GM21619 (cell line): Measurements from ENCODE around the gene PLAC9.
"Not testable (repeated sequence)": the region's sequence is repeated elsewhere in the genome, so short reads cannot be mapped to it uniquely, and the experiment has no call there.

Experiments used
- ATAC-seq: cut with Tn5 transposase; IDR thresholded peaks from one replicate; pipeline ENCODE4 v1.9.1; 2021; ENCODE audit not compliant: unreplicated experiment

The PLAC9 gene

GRCh38 chr10:80132299-80133139, at the start of gene PLAC9:
PLAC9 (plus strand) TSS chr10:80132730; CDS start chr10:80132763, 33 bp downstream.
- no peak for ATAC-seq

GRCh38 chr10:80090121-80090520, 42.4 kb upstream of the PLAC9 start:
- no peak for ATAC-seq

- no peak for ATAC-seq
Observed at GRCh38 chr10:80094231-80094630, 38.3 kb upstream of the PLAC9 start.

GRCh38 chr10:80098272-80098671, 34.3 kb upstream of the PLAC9 start:
- not testable (repeated sequence) for ATAC-seq

- ATAC-seq: not testable (repeated sequence)
Observed at GRCh38 chr10:80099295-80099694, 33.2 kb upstream of the PLAC9 start.

GRCh38 chr10:80100116-80100515, 32.4 kb upstream of the PLAC9 start:
- no peak for ATAC-seq

GRCh38 chr10:80100861-80101695, 31.5 kb upstream of the PLAC9 start:
- ATAC-seq: no peak

GRCh38 chr10:80104066-80104926, 28.2 kb upstream of the PLAC9 start:
- peak; percentile 85 for ATAC-seq

GRCh38 chr10:80108576-80109239, 23.8 kb upstream of the PLAC9 start:
- ATAC-seq: no peak

- ATAC-seq: no peak
Observed at GRCh38 chr10:80110986-80111385, 21.5 kb upstream of the PLAC9 start.

- ATAC-seq: no peak
Observed at GRCh38 chr10:80118669-80119068, 13.9 kb upstream of the PLAC9 start.

GRCh38 chr10:80122110-80122710, 10.3 kb upstream of the PLAC9 start:
- ATAC-seq: no peak

- ATAC-seq: no peak
Observed at GRCh38 chr10:80122746-80123145, 9.8 kb upstream of the PLAC9 start.

GRCh38 chr10:80126876-80127275, 5.7 kb upstream of the PLAC9 start:
- no peak for ATAC-seq

- ATAC-seq: no peak
Observed at GRCh38 chr10:80131499-80131901, 1.0 kb upstream of the PLAC9 start.

GRCh38 chr10:80133206-80133605, 676 bp downstream of the PLAC9 start:
- no peak for ATAC-seq

- ATAC-seq: not testable (repeated sequence)
Observed at GRCh38 chr10:80133687-80134086, 1.2 kb downstream of the PLAC9 start.

- no peak for ATAC-seq
Observed at GRCh38 chr10:80136134-80136571, 3.6 kb downstream of the PLAC9 start.

GRCh38 chr10:80137031-80137862, 4.7 kb downstream of the PLAC9 start:
- ATAC-seq: no peak
